ENCODE data around the gene GAST. TPM values are rescaled to one million over a fixed set of nuclear protein-coding genes. Genes with fewer than 3 reads are reported as not detected.
A peak's percentile ranks its signal among the peaks of the same experiment; 100 is the strongest.

The GAST gene
- total and polyA plus RNA-seq, 12 donors, result not detected

DNA sequence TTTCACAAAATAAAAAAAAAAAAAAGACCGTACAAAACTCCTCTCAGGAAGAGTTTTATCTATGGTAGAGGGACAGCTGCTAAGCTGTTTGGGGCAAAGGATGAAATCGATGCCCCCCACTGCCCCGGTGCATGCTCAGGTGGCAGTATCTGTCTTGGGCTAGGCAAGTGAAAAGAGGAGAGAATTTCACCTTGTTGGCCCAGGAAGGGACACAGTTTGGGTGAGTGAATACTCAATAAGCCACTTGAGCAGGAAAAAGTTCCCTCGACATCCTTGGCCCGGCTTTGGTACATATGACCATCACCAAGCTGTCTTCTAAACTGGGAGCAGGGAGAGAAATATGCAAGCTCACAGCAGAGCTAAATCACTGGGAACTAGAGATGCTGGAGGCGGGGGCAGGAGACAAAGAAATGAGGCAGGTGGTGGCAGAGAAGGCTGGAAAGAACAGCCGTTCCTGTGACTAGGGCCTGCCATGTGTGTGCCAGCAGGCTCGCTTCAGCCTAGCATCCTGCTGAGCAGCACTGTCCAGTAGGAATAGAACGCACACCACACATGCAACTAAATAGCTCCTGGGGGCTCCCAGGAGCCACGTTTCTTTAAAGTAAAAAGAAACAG is 31.6 kb upstream of the GAST start:
- Histone ChIP-seq H3K36me3 (replicated peaks in 1 of 2) (no peaks in the 10 kb centered on the region), H3K27me3 (no peaks in the 10 kb centered on the region), H3K9me3 (replicated peaks in 1 of 3) (no peaks in the 10 kb centered on the region), H3K4me1 (replicated peaks in 1 of 2) (no peaks in the 10 kb centered on the region), H3K4me3 (no peak overlapping the region), H3K27ac (no peak overlapping the region)
- intact Hi-C loops (cut with DNase I), result no loop called here
- WGBS, 4 donors, result 76 to 89% (median 82%) methylated on average over 10 of the region's 10 CpGs
- no peak for DNase-seq
- no peak for TF ChIP-seq POLR2A (IDR thresholded peaks at IDR 0.05)
- TF ChIP-seq, protein P1, sequence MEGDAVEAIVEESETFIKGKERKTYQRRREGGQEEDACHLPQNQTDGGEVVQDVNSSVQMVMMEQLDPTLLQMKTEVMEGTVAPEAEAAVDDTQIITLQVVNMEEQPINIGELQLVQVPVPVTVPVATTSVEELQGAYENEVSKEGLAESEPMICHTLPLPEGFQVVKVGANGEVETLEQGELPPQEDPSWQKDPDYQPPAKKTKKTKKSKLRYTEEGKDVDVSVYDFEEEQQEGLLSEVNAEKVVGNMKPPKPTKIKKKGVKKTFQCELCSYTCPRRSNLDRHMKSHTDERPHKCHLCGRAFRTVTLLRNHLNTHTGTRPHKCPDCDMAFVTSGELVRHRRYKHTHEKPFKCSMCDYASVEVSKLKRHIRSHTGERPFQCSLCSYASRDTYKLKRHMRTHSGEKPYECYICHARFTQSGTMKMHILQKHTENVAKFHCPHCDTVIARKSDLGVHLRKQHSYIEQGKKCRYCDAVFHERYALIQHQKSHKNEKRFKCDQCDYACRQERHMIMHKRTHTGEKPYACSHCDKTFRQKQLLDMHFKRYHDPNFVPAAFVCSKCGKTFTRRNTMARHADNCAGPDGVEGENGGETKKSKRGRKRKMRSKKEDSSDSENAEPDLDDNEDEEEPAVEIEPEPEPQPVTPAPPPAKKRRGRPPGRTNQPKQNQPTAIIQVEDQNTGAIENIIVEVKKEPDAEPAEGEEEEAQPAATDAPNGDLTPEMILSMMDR (IDR thresholded peaks at IDR 0.05), result no peak

GRCh38 chr17:41681776-41682175 is 30.4 kb upstream of the GAST start:
- H3K27me3 ChIP-seq, result no peaks in the 10 kb centered on the region
- intact Hi-C loops (cut with DNase I), result no loop called here
- no peak overlapping the region for H3K4me3 ChIP-seq
- H3K4me1 ChIP-seq (replicated peaks in 1 of 2), result no peaks in the 10 kb centered on the region
- no peaks in the 10 kb centered on the region for H3K9me3 ChIP-seq (replicated peaks in 1 of 3)
- no peaks in the 10 kb centered on the region for H3K36me3 ChIP-seq (replicated peaks in 1 of 2)
- no peak for DNase-seq
- WGBS, 4 donors, result 85 to 98% (median 86%) methylated on average over 3 of the region's 3 CpGs
- TF ChIP-seq POLR2A (IDR thresholded peaks at IDR 0.05), result no peak
- TF ChIP-seq, protein P1 (IDR thresholded peaks at IDR 0.05), result no peak
- no peak overlapping the region for H3K27ac ChIP-seq

DNA sequence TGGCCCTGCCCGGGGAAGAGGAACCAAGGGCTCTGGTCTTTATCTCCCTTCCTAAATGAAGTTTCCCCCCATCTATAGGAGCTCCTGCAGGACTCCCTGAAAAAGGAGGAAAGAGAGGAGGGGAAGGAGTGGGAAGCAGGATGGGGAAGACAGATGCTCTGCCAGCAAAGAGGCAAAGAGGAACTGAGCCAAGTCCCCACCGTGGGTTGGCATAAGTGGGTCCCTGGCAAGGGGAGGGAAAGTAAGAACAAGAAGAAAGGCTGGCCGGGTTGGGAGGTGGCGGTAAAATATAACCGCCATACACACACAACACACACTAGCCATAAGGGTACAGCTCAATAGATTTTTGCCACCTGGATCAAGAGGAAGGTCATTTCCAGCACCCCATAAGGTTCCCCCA is 29.5 kb upstream of the GAST start:
- H3K9me3 ChIP-seq (replicated peaks in 1 of 3), result no peaks in the 10 kb centered on the region
- TF ChIP-seq POLR2A (IDR thresholded peaks at IDR 0.05), result no peak
- TF ChIP-seq, protein P1 (IDR thresholded peaks at IDR 0.05), result no peak
- peaks cover 0 to 4% of the 10 kb centered on the region in 2 donors for H3K4me1 ChIP-seq (replicated peaks in 1 of 2)
- DNase-seq, result no peak
- no peaks in the 10 kb centered on the region for H3K36me3 ChIP-seq (replicated peaks in 1 of 2)
- intact Hi-C loops (cut with DNase I), result no loop called here
- no peak overlapping the region for H3K4me3 ChIP-seq
- no peaks in the 10 kb centered on the region for H3K27me3 ChIP-seq
- 74 to 84% (median 76%) methylated on average over 5 of the region's 5 CpGs for WGBS, 4 donors
- no peak overlapping the region for H3K27ac ChIP-seq

DNA sequence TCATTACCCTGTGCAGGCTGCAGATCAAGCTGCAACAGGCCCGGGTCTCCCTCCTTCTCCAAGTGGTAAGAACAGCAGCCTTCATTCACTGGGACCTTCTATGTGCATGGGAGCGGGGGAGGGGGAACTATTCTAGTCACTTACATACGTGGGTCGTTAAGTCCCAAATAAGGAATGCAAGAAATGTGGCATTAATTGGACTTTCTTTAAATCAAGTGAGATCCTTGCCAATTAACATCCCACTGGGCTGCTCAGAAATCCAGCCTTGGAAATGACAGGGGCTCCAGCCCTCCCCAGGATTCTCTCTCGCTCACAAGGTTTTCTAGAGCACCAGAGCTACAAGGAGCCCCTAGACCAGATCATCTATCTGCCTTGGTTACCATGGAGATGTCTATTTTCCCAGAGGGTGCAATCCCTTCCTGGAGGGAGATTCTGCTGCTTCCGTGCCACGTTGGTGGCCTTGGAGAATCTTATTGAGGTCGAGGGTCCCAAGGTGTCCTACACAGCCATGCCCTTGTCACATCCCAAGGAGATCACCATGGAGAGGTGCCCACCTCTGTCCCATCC is 28.6 kb upstream of the GAST start:
- Histone ChIP-seq H3K27me3 (no peaks in the 10 kb centered on the region), H3K9me3 (replicated peaks in 1 of 3) (no peaks in the 10 kb centered on the region), H3K4me3 (no peak overlapping the region), H3K36me3 (replicated peaks in 1 of 2) (no peaks in the 10 kb centered on the region), H3K27ac (peak overlapping the region in 1 of 5 donors; percentile 26), H3K4me1 (replicated peaks in 1 of 2) (peaks cover 0 to 7% of the 10 kb centered on the region in 2 donors)
- TF ChIP-seq POLR2A (IDR thresholded peaks at IDR 0.05), result no peak
- TF ChIP-seq, protein P1 (IDR thresholded peaks at IDR 0.05), result no peak
- WGBS, 4 donors, result 56 to 65% (median 61%) methylated on average over 8 of the region's 8 CpGs
- DNase-seq, result no peak
- intact Hi-C loops (cut with DNase I), result no loop called here
